Cardiac muscle cell (in vitro differentiated cells and primary cell): ENCODE results near the gene TIMP2. TPM values are rescaled to one million over a fixed set of nuclear protein-coding genes. Genes with fewer than 3 reads are reported as not detected.

Experiments
- DNase-seq, 2 donors: peaks; one replicate each; pipeline versions ENCODE4 v3.0.0 to v3.0.0-alpha.2; 2010 to 2017; ENCODE audit warnings: low read depth in 1 of 2, low spot score in 1 of 2
- H3K27ac ChIP-seq: fragments of 200-600 bp; sonication (generic); 2 replicates; pipeline ENCODE4 v1.5.1; 2016
- H3K27me3 ChIP-seq: fragments of 200-600 bp; sonication (generic); 2 replicates; pipeline ENCODE4 v1.6.0; 2016; ENCODE audit warnings: control low read depth
- H3K36me3 ChIP-seq: fragments of 200-600 bp; sonication (generic); 2 replicates; pipeline ENCODE4 v1.5.1; 2016; ENCODE audit warnings: control low read depth
- H3K4me1 ChIP-seq: fragments of 200-600 bp; sonication (generic); 2 replicates; pipeline ENCODE4 v1.8.1; 2017; ENCODE audit warnings: low read depth, mild to moderate bottlenecking, mixed run types
- H3K4me3 ChIP-seq: fragments of 200-600 bp; sonication (generic); 2 replicates; pipeline ENCODE4 v1.5.1; 2016; ENCODE audit warnings: mild to moderate bottlenecking
- H3K9me3 ChIP-seq: fragments of 200-600 bp; sonication (generic); 2 replicates; pipeline ENCODE4 v1.5.1; 2017; ENCODE audit warnings: low read depth, mild to moderate bottlenecking, control low read depth
- polyA plus RNA-seq: library from polyadenylated mRNA; unstranded; fragments of >200 nt; fragmentation: Nextera tagmentation; extraction: Ambion mirVana; gene quantifications from 2 replicates; pipeline ENCODE4 v1.2.1, GENCODE V29; 2016
- total RNA-seq: library from RNA; depleted of rRNA; stranded (reverse); fragments of >200 nt; gene quantifications from 2 replicates; pipeline ENCODE4 v1.2.3, GENCODE V29; 2016
- TF ChIP-seq, protein P1 (sequence below): IDR thresholded peaks from 2 replicates; pipeline ENCODE4 v1.5.1; 2012; ENCODE audit warnings: low read depth, mild to moderate bottlenecking, low read length

The TIMP2 gene
- total and polyA plus RNA-seq, 2 experiments from 2014 or later, result 5.9 to 25.8 TPM

DNA sequence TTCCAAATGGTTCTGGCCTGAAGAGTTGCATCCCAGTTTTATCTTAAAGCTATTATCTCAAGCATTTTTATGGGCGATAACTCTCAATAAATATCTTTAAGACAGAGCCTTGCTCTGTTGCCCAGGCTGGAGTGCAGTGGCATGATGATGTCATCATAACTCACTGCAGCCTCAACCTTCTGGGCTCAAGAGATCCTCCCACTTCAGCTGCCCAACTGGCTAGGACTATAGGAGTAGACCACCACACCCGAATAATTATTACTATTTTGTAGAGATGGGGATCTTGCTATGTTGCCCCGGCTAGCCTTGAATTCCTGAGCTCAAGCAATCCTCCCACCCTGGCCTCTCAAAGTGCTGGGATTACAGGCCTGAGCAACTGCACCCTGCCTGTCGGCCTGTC lies 117.0 kb downstream of the TIMP2 start:
- H3K4me1 ChIP-seq, result no peaks in the 10 kb centered on the region
- TF ChIP-seq, protein P1, sequence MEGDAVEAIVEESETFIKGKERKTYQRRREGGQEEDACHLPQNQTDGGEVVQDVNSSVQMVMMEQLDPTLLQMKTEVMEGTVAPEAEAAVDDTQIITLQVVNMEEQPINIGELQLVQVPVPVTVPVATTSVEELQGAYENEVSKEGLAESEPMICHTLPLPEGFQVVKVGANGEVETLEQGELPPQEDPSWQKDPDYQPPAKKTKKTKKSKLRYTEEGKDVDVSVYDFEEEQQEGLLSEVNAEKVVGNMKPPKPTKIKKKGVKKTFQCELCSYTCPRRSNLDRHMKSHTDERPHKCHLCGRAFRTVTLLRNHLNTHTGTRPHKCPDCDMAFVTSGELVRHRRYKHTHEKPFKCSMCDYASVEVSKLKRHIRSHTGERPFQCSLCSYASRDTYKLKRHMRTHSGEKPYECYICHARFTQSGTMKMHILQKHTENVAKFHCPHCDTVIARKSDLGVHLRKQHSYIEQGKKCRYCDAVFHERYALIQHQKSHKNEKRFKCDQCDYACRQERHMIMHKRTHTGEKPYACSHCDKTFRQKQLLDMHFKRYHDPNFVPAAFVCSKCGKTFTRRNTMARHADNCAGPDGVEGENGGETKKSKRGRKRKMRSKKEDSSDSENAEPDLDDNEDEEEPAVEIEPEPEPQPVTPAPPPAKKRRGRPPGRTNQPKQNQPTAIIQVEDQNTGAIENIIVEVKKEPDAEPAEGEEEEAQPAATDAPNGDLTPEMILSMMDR, result no peak
- no peaks in the 10 kb centered on the region for H3K27me3 ChIP-seq
- DNase-seq, result peak in 1 of 2 donors; percentile 9
- H3K36me3 ChIP-seq, result peaks cover 63% of the 10 kb centered on the region
- no peak overlapping the region for H3K27ac ChIP-seq
- H3K4me3 ChIP-seq, result no peak overlapping the region
- H3K9me3 ChIP-seq, result no peaks in the 10 kb centered on the region

DNA sequence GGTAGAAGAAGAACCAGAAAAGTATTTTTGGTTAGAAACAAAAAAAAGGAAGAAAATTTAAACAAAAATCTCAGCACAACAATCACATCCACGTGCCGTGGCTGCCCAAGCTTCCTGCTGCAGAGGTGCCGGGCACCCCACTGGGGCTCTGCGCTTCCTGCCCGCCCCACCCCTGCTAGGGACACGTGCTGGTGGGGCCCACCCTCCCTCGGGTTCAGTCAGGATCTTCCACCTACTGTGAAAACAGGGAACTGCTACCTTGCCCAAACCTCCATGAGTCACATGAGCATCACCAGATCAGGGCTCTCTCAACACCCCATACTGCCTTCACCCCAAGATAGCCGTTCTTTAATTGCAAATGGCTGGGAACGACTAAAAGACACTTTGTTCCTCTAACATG lies 118.7 kb downstream of the TIMP2 start:
- H3K27ac ChIP-seq, result no peak overlapping the region
- peaks cover 58% of the 10 kb centered on the region for H3K36me3 ChIP-seq
- no peak for DNase-seq
- H3K9me3 ChIP-seq, result no peaks in the 10 kb centered on the region
- TF ChIP-seq, protein P1, result no peak
- no peaks in the 10 kb centered on the region for H3K27me3 ChIP-seq
- H3K4me3 ChIP-seq, result no peak overlapping the region
- H3K4me1 ChIP-seq, result no peaks in the 10 kb centered on the region

DNA sequence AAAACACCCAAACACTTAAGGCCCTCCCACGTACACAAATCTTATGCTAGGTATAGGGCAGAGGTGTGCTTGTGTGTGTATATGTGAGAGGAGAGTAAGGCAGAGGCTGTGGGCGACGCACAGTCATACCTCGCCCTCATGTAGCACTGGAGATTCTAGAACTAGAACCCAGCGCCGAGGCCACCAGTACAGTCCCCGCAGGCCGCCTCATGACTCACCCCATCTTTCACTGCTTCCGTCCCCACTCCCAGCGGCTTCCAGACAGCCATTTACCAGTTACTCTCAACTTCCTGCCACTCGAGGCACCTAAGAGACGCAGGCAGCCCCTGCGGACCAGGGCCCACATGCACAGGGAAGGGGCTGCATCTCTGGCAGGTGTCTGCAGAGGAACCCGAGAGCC lies 119.9 kb downstream of the TIMP2 start:
- no peak overlapping the region for H3K27ac ChIP-seq
- no peaks in the 10 kb centered on the region for H3K9me3 ChIP-seq
- peaks cover 49% of the 10 kb centered on the region for H3K36me3 ChIP-seq
- no peak overlapping the region for H3K4me3 ChIP-seq
- no peak for DNase-seq
- TF ChIP-seq, protein P1, result no peak
- H3K4me1 ChIP-seq, result no peaks in the 10 kb centered on the region
- H3K27me3 ChIP-seq, result no peaks in the 10 kb centered on the region

DNA sequence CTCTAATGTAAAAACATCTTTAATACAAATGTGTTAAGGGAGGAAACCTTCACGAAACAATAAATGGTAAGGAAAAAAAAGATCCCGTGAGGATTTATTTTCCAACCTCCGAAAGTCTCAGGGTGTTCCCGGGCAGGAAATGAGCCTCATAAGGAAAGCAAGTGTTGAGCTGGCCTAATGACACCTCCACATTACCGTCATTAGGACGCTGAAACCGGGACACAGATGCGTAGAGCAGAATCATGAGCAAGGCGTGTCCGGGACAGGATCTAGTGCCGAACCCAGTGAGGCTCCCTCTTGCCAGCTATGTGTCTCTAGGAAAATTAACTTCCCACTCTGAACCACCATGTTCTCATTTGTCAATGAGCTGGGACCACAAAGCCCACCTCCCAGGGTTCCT lies 120.4 kb downstream of the TIMP2 start:
- TF ChIP-seq, protein P1, result no peak

DNA sequence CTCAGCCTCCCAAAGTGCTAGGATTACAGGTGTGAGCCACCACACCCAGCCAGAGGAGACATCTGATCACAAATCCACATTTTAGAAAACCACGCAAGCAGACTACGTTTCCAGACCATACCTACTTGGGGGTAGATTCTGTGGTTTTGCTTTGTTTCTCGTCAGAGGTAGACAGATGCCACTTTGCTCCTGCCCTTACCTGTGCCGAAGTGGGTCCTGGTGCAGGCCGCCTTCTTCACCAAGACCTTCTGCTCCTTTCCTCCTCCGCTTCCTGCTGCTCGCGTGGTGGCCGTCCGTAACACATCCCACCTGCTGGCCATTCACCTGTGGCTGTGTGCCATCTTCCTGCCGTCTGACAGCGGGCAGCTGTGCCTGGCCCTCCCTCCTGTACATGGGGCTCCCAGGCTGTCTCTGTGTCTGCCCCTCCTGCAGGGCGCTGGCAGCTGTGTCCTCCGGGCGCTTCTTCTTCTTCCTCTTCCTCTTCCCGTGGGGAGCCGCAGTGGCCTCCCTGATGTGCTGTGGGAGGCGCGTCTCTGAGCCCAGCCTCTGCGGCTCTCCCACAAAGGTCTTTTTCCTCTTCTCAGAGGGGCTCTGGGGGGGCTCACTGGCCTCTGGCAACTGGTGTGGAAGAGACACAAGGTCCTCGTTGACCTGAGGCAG lies 121.9 kb downstream of the TIMP2 start:
- Histone ChIP-seq H3K27ac (no peak overlapping the region), H3K27me3 (no peaks in the 10 kb centered on the region), H3K4me3 (no peak overlapping the region), H3K4me1 (no peaks in the 10 kb centered on the region), H3K9me3 (no peaks in the 10 kb centered on the region), H3K36me3 (peaks cover 32% of the 10 kb centered on the region)
- TF ChIP-seq, protein P1, result no peak
- DNase-seq, result no peak

More for the DNA sequence above, 120.4 kb downstream of the TIMP2 start:
- Histone ChIP-seq H3K9me3 (no peaks in the 10 kb centered on the region), H3K4me3 (no peak overlapping the region), H3K27me3 (no peaks in the 10 kb centered on the region), H3K27ac (no peak overlapping the region), H3K36me3 (peaks cover 44% of the 10 kb centered on the region), H3K4me1 (no peaks in the 10 kb centered on the region)
- DNase-seq, result no peak

Other genes with a start within 250 kb of the TIMP2 start
- gene CYTH1, start 143.1 kb downstream of the TIMP2 start, total RNA-seq, result 25.2 and 39.6 TPM in 2 replicates
- 21.9 and 36.4 TPM in 2 replicates for gene CYTH1, start 143.1 kb downstream of the TIMP2 start, polyA plus RNA-seq
- 18.9 and 27.8 TPM in 2 replicates for gene USP36, start 84.6 kb downstream of the TIMP2 start, total RNA-seq
- gene USP36, start 84.6 kb downstream of the TIMP2 start, polyA plus RNA-seq, result 27.1 and 35.4 TPM in 2 replicates
- 0.21 and 0.42 TPM in 2 replicates for gene CEP295NL, start 22.2 kb downstream of the TIMP2 start, total RNA-seq
- gene CEP295NL, start 22.2 kb downstream of the TIMP2 start, polyA plus RNA-seq, result not detected in 2 replicates
- gene LGALS3BP, start 54.5 kb upstream of the TIMP2 start, total RNA-seq, result 178 and 185 TPM in 2 replicates
- 181 and 213 TPM in 2 replicates for gene LGALS3BP, start 54.5 kb upstream of the TIMP2 start, polyA plus RNA-seq
- gene CANT1, start 84.4 kb upstream of the TIMP2 start, total RNA-seq, result 55.3 and 55.9 TPM in 2 replicates
- 33.6 and 45.8 TPM in 2 replicates for gene CANT1, start 84.4 kb upstream of the TIMP2 start, polyA plus RNA-seq
- 12.5 and 16.4 TPM in 2 replicates for gene C1QTNF1, start 98.8 kb upstream of the TIMP2 start, total RNA-seq
- gene C1QTNF1, start 98.8 kb upstream of the TIMP2 start, polyA plus RNA-seq, result 6.8 and 10.2 TPM in 2 replicates
- 29.5 and 69.8 TPM in 2 replicates for gene ENGASE, start 149.4 kb upstream of the TIMP2 start, total RNA-seq
- gene ENGASE, start 149.4 kb upstream of the TIMP2 start, polyA plus RNA-seq, result 48.8 and 56.1 TPM in 2 replicates